Loucy (cell line): Measurements from ENCODE around the gene LRRFIP1.
"Not testable (repeated sequence)": the region's sequence is repeated elsewhere in the genome, so short reads cannot be mapped to it uniquely, and the experiment has no call there.

Experiments used
- CTCF ChIP-seq: fragments of 200-600 bp; sonication (generic); conservative IDR thresholded peaks from 2 replicates; pipeline ENCODE4 v1.5.1; 2014; ENCODE audit warnings: mild to moderate bottlenecking, antibody characterized with exemption, low read length
- EZH2phosphoT487 ChIP-seq: fragments of 200-600 bp; IDR thresholded peaks from 2 replicates; pipeline ENCODE4 v1.6.1; 2018; ENCODE audit warnings: antibody characterized with exemption, mild to moderate bottlenecking, moderate library complexity, borderline replicate concordance

GRCh38 chr2:237667050-237667576 is 39.7 kb downstream of the LRRFIP1 start:
- TF ChIP-seq CTCF, EZH2phosphoT487: not testable (repeated sequence)
